Subcutaneous abdominal adipose tissue (tissue), 5 donors: ENCODE data around the gene WFDC11.
"Not testable (repeated sequence)": the region's sequence is repeated elsewhere in the genome, so short reads cannot be mapped to it uniquely, and the experiment has no call there.

Source experiments
- H3K27ac ChIP-seq: one replicate; pipeline ENCODE4 v1.7.0; 2013; ENCODE audit warnings: low read depth, mild to moderate bottlenecking, inconsistent platforms, low read length, moderate library complexity
- H3K27me3 ChIP-seq, 5 donors: one replicate each; pipeline ENCODE4 v1.7.0; 2013; ENCODE audit warnings: low read length in 5 of 5, inconsistent platforms in 1 of 5; ENCODE audit not compliant: control insufficient read depth in 5 of 5, insufficient read depth in 4 of 5
- H3K36me3 ChIP-seq, 5 donors: one replicate each; pipeline ENCODE4 v1.7.0; 2013; ENCODE audit warnings: low read length in 5 of 5; ENCODE audit not compliant: control insufficient read depth in 5 of 5, insufficient read depth in 5 of 5
- H3K4me1 ChIP-seq, 5 donors: one replicate each; pipeline ENCODE4 v1.7.0; 2013; ENCODE audit warnings: low read length in 5 of 5, mild to moderate bottlenecking in 3 of 5, moderate library complexity in 1 of 5; ENCODE audit not compliant: control insufficient read depth in 5 of 5, insufficient read depth in 5 of 5
- H3K4me3 ChIP-seq, 5 donors: one replicate each; pipeline ENCODE4 v1.7.0; 2013; ENCODE audit warnings: low read length in 5 of 5, low read depth in 1 of 5
- H3K9ac ChIP-seq, 5 donors: one replicate each; pipeline ENCODE4 v1.7.0; 2013; ENCODE audit warnings: low read length in 5 of 5, mild to moderate bottlenecking in 4 of 5, moderate library complexity in 3 of 5
- H3K9me3 ChIP-seq, 5 donors: one replicate each; pipeline ENCODE4 v1.7.0; 2013; ENCODE audit warnings: low read length in 5 of 5; ENCODE audit not compliant: control insufficient read depth in 5 of 5
- donor health status: healthy.
- donor health status: healthy.
- donor health status: healthy.
- donor health status: healthy.
- donor health status: healthy.

WFDC11 gene

GRCh38 chr20:45670139-45670538, at the start of gene WFDC11:
WFDC11 (minus strand) TSS chr20:45670239; CDS start chr20:45650600, 19,639 bp downstream.
- Histone ChIP-seq H3K36me3 (no peaks in the 10 kb centered on the region), H3K27me3 (peaks cover 0 to 3% (median 2%) of the 10 kb centered on the region in 5 donors), H3K4me1 (no peaks in the 10 kb centered on the region), H3K4me3 (no peak within 1 kb of the TSS), H3K9ac (no peak within 1 kb of the TSS), H3K9me3 (peaks cover 0 to 8% (median 0%) of the 10 kb centered on the region in 5 donors), H3K27ac (no peak within 1 kb of the TSS)

- H3K9ac ChIP-seq, H3K9me3 ChIP-seq, H3K27me3 ChIP-seq, H3K4me1 ChIP-seq, H3K36me3 ChIP-seq, H3K27ac ChIP-seq, H3K4me3 ChIP-seq: not testable (repeated sequence)
Measured at GRCh38 chr20:45716141-45716688, 46.2 kb upstream of the WFDC11 start.

GRCh38 chr20:45704969-45705637, 35.1 kb upstream of the WFDC11 start, which contains the start of gene WFDC10B:
WFDC10B (minus strand) TSS chr20:45705019; CDS start chr20:45685992, 19,027 bp downstream.
- H3K27ac ChIP-seq, result no peak within 1 kb of the TSS
- H3K36me3 ChIP-seq, result no peaks in the 10 kb centered on the region
- H3K4me1 ChIP-seq, result no peaks in the 10 kb centered on the region
- H3K9me3 ChIP-seq, result no peaks in the 10 kb centered on the region
- no peak within 1 kb of the TSS for H3K4me3 ChIP-seq
- no peak within 1 kb of the TSS for H3K9ac ChIP-seq
- H3K27me3 ChIP-seq, result peaks cover 0 to 3% (median 0%) of the 10 kb centered on the region in 5 donors

GRCh38 chr20:45701873-45702272, 31.8 kb upstream of the WFDC11 start, which contains the start of gene WFDC13:
WFDC13 (plus strand) TSS chr20:45702038; CDS start chr20:45702124, 86 bp downstream.
- no peak within 1 kb of the TSS for H3K4me3 ChIP-seq
- H3K36me3 ChIP-seq, result no peaks in the 10 kb centered on the region

GRCh38 chr20:45701104-45701503, 31.1 kb upstream of the WFDC11 start:
- no peaks in the 10 kb centered on the region for H3K36me3 ChIP-seq
- H3K9me3 ChIP-seq, result no peaks in the 10 kb centered on the region
- H3K4me3 ChIP-seq, result no peak overlapping the region
- H3K9ac ChIP-seq, result no peak overlapping the region
- H3K4me1 ChIP-seq, result no peaks in the 10 kb centered on the region
- no peak overlapping the region for H3K27ac ChIP-seq
- peaks cover 0 to 2% (median 0%) of the 10 kb centered on the region in 5 donors for H3K27me3 ChIP-seq

More at GRCh38 chr20:45701873-45702272, 31.8 kb upstream of the WFDC11 start, which contains the start of gene WFDC13:
- Histone ChIP-seq H3K9ac (no peak within 1 kb of the TSS), H3K27ac (no peak within 1 kb of the TSS), H3K9me3 (no peaks in the 10 kb centered on the region), H3K27me3 (peaks cover 0 to 3% (median 0%) of the 10 kb centered on the region in 5 donors), H3K4me1 (no peaks in the 10 kb centered on the region)

GRCh38 chr20:45695496-45695895, 25.5 kb upstream of the WFDC11 start:
- Histone ChIP-seq H3K9ac (no peak overlapping the region), H3K4me1 (no peaks in the 10 kb centered on the region), H3K9me3 (no peaks in the 10 kb centered on the region), H3K27ac (no peak overlapping the region), H3K36me3 (no peaks in the 10 kb centered on the region), H3K27me3 (no peaks in the 10 kb centered on the region), H3K4me3 (no peak overlapping the region)

- H3K4me1 ChIP-seq, H3K27me3 ChIP-seq, H3K4me3 ChIP-seq, H3K9ac ChIP-seq, H3K36me3 ChIP-seq, H3K27ac ChIP-seq, H3K9me3 ChIP-seq: not testable (repeated sequence)
Measured at GRCh38 chr20:45693346-45693745, 23.3 kb upstream of the WFDC11 start.

- Histone ChIP-seq H3K27ac (no peak overlapping the region), H3K4me3 (no peak overlapping the region), H3K9ac (no peak overlapping the region), H3K36me3 (no peaks in the 10 kb centered on the region), H3K27me3 (peaks cover 0 to 8% (median 0%) of the 10 kb centered on the region in 5 donors), H3K9me3 (peaks cover 0 to under 1% (median 0%) of the 10 kb centered on the region in 5 donors), H3K4me1 (no peaks in the 10 kb centered on the region)
Measured at GRCh38 chr20:45685896-45686295, 15.9 kb upstream of the WFDC11 start.

- peak overlapping the region in 1 of 5 donors; percentile 5 for H3K4me3 ChIP-seq
- no peaks in the 10 kb centered on the region for H3K4me1 ChIP-seq
- no peak overlapping the region for H3K27ac ChIP-seq
- H3K9me3 ChIP-seq, result peaks cover 16 to 38% (median 27%) of the 10 kb centered on the region in 5 donors
- H3K9ac ChIP-seq, result no peak overlapping the region
- H3K27me3 ChIP-seq, result peaks cover 0 to 2% (median 0%) of the 10 kb centered on the region in 5 donors
- H3K36me3 ChIP-seq, result no peaks in the 10 kb centered on the region
Measured at GRCh38 chr20:45679650-45680049, 9.6 kb upstream of the WFDC11 start.

GRCh38 chr20:45672765-45673164, 2.7 kb upstream of the WFDC11 start:
- H3K9ac ChIP-seq, result no peak overlapping the region
- no peaks in the 10 kb centered on the region for H3K4me1 ChIP-seq
- H3K36me3 ChIP-seq, result no peaks in the 10 kb centered on the region
- H3K9me3 ChIP-seq, result peaks cover 0 to 9% (median 2%) of the 10 kb centered on the region in 5 donors
- no peak overlapping the region for H3K27ac ChIP-seq
- peaks cover 0 to 2% (median 0%) of the 10 kb centered on the region in 5 donors for H3K27me3 ChIP-seq
- no peak overlapping the region for H3K4me3 ChIP-seq
